Epithelial cell of proximal tubule (primary cell): ENCODE data around the gene ZDHHC3. TPM values are rescaled to one million over a fixed set of nuclear protein-coding genes. Genes with fewer than 3 reads are reported as not detected.

ENCODE experiments used
- DNase-seq: peaks from one replicate; pipeline ENCODE4 v3.0.0-alpha.2; 2011; ENCODE audit warnings: low read depth
- H3K4me3 ChIP-seq: 2 replicates; pipeline ENCODE4 v1.5.1; 2011; ENCODE audit warnings: low read depth, mild to moderate bottlenecking, low read length
- total RNA-seq: library from RNA; depleted of rRNA; stranded (reverse); fragments of >200 nt; gene quantifications from 2 replicates; pipeline ENCODE4 v1.2.3, GENCODE V29; 2015
- TF ChIP-seq, protein P1 (sequence below): conservative IDR thresholded peaks from 2 replicates; pipeline ENCODE4 v1.5.1; 2012; ENCODE audit warnings: low read depth, mild to moderate bottlenecking, low read length

Gene ZDHHC3
- total RNA-seq, 1 donor from 2014 or later = 38.9 TPM

DNA sequence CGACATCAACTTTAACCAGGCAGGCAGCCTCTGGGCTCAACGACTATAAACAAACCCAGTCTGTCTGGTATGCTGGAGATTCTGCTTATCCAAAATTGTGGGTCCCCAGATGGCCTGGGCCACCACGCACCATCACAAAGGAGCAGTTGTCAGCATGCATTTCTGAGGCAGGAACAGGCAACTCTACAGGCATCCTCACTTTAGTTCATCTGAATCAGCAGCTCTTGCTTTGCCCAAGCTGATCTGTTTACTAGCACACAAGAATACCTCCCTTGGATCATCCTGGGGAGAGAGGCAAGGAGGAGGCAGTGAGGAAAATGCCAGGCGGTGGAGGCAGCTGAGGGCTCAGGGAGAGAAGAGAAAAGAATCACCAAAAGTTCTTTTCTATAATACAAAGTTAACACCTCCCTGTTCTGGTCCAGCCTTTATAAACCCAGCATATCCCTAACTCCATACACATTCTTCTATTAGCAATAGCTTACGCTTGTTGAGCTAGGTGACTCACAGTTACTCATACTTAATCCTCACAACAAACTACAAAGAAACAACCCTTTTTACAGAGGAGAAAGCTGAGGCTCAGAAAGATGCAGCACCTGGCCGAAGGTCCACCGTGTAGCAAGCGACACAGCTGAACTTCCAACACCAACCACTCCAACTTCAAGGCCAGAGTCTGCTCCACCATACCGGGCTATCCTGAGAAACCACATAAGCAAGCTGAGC lies 33.6 kb downstream of the ZDHHC3 start:
- no peak for DNase-seq
- no peak overlapping the region for H3K4me3 ChIP-seq
- TF ChIP-seq, protein P1, sequence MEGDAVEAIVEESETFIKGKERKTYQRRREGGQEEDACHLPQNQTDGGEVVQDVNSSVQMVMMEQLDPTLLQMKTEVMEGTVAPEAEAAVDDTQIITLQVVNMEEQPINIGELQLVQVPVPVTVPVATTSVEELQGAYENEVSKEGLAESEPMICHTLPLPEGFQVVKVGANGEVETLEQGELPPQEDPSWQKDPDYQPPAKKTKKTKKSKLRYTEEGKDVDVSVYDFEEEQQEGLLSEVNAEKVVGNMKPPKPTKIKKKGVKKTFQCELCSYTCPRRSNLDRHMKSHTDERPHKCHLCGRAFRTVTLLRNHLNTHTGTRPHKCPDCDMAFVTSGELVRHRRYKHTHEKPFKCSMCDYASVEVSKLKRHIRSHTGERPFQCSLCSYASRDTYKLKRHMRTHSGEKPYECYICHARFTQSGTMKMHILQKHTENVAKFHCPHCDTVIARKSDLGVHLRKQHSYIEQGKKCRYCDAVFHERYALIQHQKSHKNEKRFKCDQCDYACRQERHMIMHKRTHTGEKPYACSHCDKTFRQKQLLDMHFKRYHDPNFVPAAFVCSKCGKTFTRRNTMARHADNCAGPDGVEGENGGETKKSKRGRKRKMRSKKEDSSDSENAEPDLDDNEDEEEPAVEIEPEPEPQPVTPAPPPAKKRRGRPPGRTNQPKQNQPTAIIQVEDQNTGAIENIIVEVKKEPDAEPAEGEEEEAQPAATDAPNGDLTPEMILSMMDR = no peak

DNA sequence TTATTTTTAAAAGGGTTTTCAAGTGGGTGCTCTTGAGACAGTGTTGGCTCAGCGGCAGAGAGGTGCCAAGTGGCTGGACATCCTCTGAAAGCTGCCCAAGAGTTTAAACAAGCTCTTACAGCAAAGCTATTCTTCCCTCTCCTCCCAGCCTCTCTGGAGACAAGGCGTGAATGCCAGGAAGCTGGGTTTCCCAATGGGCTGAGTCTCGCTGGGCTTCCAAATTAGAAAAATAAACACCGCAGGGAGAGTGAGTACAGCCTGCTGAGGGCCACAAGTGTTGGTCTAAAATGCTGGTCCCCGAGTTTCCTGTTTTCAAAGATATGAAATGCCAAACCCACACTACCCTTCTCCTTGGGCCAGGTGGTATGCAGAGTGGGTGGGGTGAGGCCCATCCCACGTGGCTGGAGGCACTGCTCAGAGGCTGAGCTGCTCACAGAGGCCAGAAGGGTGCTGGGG lies 36.4 kb downstream of the ZDHHC3 start:
- DNase-seq = no peak
- H3K4me3 ChIP-seq = no peak overlapping the region
- TF ChIP-seq, protein P1 = no peak

DNA sequence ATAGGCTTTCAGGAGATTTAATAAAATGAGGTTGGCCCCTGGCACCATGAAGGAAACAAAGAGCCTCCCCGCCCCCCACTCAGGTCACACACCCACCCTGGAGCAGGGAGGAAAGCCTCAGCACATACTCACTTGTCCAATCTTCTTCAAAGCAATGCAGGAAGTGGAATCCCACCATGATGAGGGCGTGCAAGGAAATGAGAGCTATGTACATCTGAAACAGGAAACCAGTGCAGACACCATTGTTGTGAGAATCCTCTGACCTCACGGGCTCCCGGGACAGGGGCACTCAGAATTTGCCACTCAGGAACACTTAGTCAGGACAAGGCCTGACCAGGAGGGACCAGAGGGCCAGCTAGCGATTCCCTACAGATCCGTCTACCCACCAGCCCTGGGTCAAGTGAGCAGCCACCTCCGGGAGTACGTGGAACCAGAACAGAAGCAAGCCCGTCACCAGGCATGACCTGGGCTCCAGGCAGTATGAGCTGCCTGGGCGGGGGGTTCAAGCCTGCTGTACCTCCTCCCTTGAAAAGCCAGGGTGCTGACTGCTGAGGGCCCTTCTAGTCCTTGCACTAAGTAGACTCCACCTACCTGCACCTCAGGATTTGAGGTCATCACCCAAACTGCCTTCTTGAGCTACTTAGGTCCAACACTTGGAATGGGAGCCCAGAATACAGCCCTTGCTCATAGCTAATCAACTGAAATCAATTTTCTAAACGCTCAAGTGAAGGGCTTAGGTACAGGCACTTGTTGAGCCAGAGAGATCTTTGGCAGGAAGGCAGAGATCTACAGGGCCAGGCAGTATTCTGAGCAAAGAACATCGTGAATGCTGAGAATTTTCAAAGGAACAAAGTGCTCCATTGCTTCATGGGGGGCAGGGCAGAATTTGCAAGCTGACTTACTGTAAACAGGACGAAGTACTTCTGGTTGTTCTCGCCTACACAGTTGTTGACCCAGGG lies 42.7 kb downstream of the ZDHHC3 start:
- TF ChIP-seq, protein P1 = no peak
- no peak for DNase-seq
- H3K4me3 ChIP-seq = no peak overlapping the region

DNA sequence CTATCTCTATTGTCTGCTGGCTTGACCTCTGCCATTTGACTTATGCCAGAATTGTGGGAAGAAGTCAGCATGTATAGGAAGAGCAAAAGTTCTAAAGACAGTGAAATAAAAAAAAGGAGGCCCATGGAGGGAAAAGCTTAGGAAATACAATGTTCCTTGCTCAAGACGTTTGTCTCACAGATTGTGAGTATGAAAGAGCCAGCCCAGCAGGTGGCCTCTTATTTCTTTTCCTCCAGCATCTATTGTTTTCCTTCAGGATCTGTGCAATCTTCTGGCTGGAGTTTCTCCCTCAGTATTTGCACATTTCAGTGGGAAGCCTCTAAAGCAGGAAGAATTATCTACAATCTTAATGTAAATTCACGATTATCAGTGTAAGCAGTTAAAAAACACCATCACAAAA lies 43.7 kb downstream of the ZDHHC3 start:
- TF ChIP-seq, protein P1 = no peak
- no peak for DNase-seq
- H3K4me3 ChIP-seq = no peak overlapping the region

DNA sequence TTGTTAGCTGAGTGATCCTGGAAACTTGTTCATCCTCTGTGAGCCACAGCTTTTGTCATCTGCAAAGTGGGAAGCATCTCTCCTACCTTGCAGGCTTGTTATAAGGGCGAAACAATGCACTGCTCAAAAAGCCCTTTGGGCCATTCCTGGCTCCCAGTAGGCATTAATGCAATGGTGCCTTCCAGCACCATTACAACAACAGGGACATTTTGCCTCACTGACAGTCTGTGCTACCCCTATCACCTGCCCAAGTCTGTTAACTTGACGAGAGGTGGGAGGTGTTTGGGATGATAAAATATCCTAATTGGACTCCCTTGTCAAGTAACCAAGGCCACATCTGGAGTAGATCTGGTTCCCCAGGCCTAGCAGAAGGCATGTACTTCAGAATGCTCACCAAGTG lies 44.2 kb downstream of the ZDHHC3 start:
- TF ChIP-seq, protein P1 = no peak
- no peak for DNase-seq
- H3K4me3 ChIP-seq = no peak overlapping the region

DNA sequence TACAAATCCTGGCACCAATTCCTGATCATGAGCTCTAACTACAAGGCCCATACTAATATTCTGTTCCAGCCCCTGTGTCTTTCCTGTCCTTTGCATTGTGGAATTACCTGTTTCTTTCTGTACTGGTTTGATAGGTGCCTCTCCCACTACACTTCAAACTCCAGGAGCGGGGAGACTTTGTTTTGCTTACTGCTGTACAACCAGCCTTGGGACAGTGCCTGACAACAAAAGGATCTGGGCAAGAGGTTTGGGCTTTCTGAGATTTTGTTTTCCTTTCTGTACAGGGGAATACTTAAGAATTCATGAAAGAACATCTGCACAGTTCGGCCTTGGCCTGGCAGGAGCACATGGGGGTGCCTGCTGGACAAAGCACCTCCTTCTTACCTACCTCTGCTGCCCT lies 45.1 kb downstream of the ZDHHC3 start:
- TF ChIP-seq, protein P1 = no peak
- no peak for DNase-seq
- no peak overlapping the region for H3K4me3 ChIP-seq
